SK-N-SH (cell line): ENCODE data around the gene RAB4B. TPM values are rescaled to one million over a fixed set of nuclear protein-coding genes. Genes with fewer than 3 reads are reported as not detected.

ENCODE experiments used
- CTCF ChIA-PET: fragments of 300-600, 350-600 bp; formaldehyde crosslinking; extraction: SDS; loops from one replicate; lab custom pipeline; 2021; lab: Yijun Ruan, JAX
- POLR2A ChIA-PET: fragments of 350-600 bp; sonication (Branson Sonifier 250); formaldehyde crosslinking; extraction: SDS; loops from one replicate; lab custom pipeline; 2020; ENCODE audit warnings: antibody characterized with exemption, inconsistent platforms; lab: Yijun Ruan, JAX
- DNase-seq: peaks from one replicate; pipeline ENCODE4 v3.0.0; 2012
- H2AFZ ChIP-seq: fragments of 200-600 bp; sonication (generic); 2 replicates; pipeline ENCODE4 v1.8.1; 2016; ENCODE audit warnings: antibody characterized with exemption, mild to moderate bottlenecking, low read depth
- H3F3A ChIP-seq: fragments of 200-600 bp; sonication (generic); replicated peaks from 2 replicates; pipeline ENCODE3; 2016; ENCODE audit warnings: antibody characterized with exemption, mild to moderate bottlenecking; ENCODE audit not compliant: insufficient read depth
- H3K27ac ChIP-seq, 2 experiments: fragments of 200-500 bp in 1 of 2; fragments of 200-600 bp in 1 of 2; sonication (Bioruptor generic) in 1 of 2; sonication (generic), shearing (Covaris generic) in 1 of 2; 2 replicates each; pipeline versions ENCODE4 v1.5.1 to v1.6.1; 2014 to 2016; ENCODE audit warnings: low read depth in 2 of 2, inconsistent platforms in 1 of 2, low read length in 1 of 2, mild to moderate bottlenecking in 1 of 2, mixed read lengths in 1 of 2
- H3K27me3 ChIP-seq: fragments of 200-600 bp; sonication (generic), shearing (Covaris generic); 2 replicates; pipeline ENCODE4 v1.6.1; 2016; ENCODE audit warnings: mixed run types; ENCODE audit not compliant: insufficient read depth
- H3K36me3 ChIP-seq, 2 experiments: fragments of 200-500 bp in 1 of 2; fragments of 200-600 bp in 1 of 2; sonication (Bioruptor generic) in 1 of 2; sonication (generic) in 1 of 2; replicated peaks in 1 of 2; 2 replicates each; pipeline versions ENCODE3 to v1.5.1; 2014 to 2016; ENCODE audit warnings: low read length in 1 of 2, mild to moderate bottlenecking in 1 of 2; ENCODE audit not compliant: insufficient read depth in 2 of 2, control insufficient read depth in 1 of 2
- H3K4me1 ChIP-seq, 2 experiments: fragments of 200-500 bp in 1 of 2; fragments of 200-600 bp in 1 of 2; sonication (Bioruptor generic) in 1 of 2; sonication (generic), shearing (Covaris generic) in 1 of 2; 2 replicates each; pipeline versions ENCODE4 v1.5.1 to v1.6.1; 2014 to 2016; ENCODE audit warnings: low read depth in 1 of 2, low read length in 1 of 2, mixed run types in 1 of 2; ENCODE audit not compliant: insufficient read depth in 2 of 2, control insufficient read depth in 1 of 2
- H3K4me2 ChIP-seq: fragments of 200-600 bp; sonication (generic), shearing (Covaris generic); 2 replicates; pipeline ENCODE4 v1.6.1; 2017; ENCODE audit warnings: mixed run types
- H3K4me3 ChIP-seq, 2 experiments: fragments of 200-500 bp in 1 of 2; fragments of 200-600 bp in 1 of 2; sonication (Bioruptor generic) in 1 of 2; sonication (generic), shearing (Covaris generic) in 1 of 2; 2 replicates each; pipeline versions ENCODE4 v1.5.1 to v1.8.1; 2014 to 2016; ENCODE audit warnings: low read depth in 2 of 2, inconsistent platforms in 1 of 2, low read length in 1 of 2, mild to moderate bottlenecking in 1 of 2, mixed read lengths in 1 of 2, moderate library complexity in 1 of 2
- H3K79me2 ChIP-seq: fragments of 200-600 bp; sonication (generic); 2 replicates; pipeline ENCODE4 v1.8.1; 2017; ENCODE audit warnings: mild to moderate bottlenecking; ENCODE audit not compliant: insufficient read depth
- H3K9ac ChIP-seq: fragments of 200-600 bp; sonication (generic); 2 replicates; pipeline ENCODE4 v1.6.1; 2017; ENCODE audit warnings: mixed run types
- H3K9me2 ChIP-seq: fragments of 200-600 bp; sonication (generic); 2 replicates; pipeline ENCODE4 v1.6.1; 2017; ENCODE audit warnings: mixed run types
- H3K9me3 ChIP-seq: fragments of 200-600 bp; sonication (generic); 2 replicates; pipeline ENCODE4 v1.6.1; 2017; ENCODE audit warnings: mixed run types, mild to moderate bottlenecking, moderate library complexity
- H4K20me1 ChIP-seq: fragments of 200-600 bp; sonication (generic); 2 replicates; pipeline ENCODE4 v1.6.1; 2017; ENCODE audit warnings: mild to moderate bottlenecking, mixed run types; ENCODE audit not compliant: insufficient read depth
- CHD2 ChIP-seq: fragments of 150-350 bp; IDR thresholded peaks from 2 replicates; pipeline ENCODE4 v1.6.1; 2018; ENCODE audit warnings: low read length; ENCODE audit not compliant: partially characterized antibody
- CTCF ChIP-seq: fragments of 200-600 bp; sonication (generic); IDR thresholded peaks from 2 replicates; pipeline ENCODE4 v1.6.1; 2017; ENCODE audit warnings: antibody characterized with exemption, mild to moderate bottlenecking, moderate library complexity
- ELF1 ChIP-seq: IDR thresholded peaks from 2 replicates; pipeline ENCODE4 v1.4.0; 2012
- GABPA ChIP-seq: IDR thresholded peaks from 2 replicates; pipeline ENCODE4 v1.4.0; 2012; ENCODE audit warnings: low read depth, mild to moderate bottlenecking
- IRF3 ChIP-seq: fragments of 150-350 bp; IDR thresholded peaks from 2 replicates; pipeline ENCODE4 v1.6.1; 2016; ENCODE audit warnings: mild to moderate bottlenecking, low read depth, low read length
- MAX ChIP-seq: IDR thresholded peaks from 2 replicates; pipeline ENCODE4 v1.4.0; 2012; ENCODE audit warnings: low read depth
- MXI1 ChIP-seq: IDR thresholded peaks from 2 replicates; pipeline ENCODE4 v1.6.1; 2012; ENCODE audit warnings: mild to moderate bottlenecking, low read depth, low read length, improper control_type of control experiment
- RXRA ChIP-seq: IDR thresholded peaks from 2 replicates; pipeline ENCODE4 v1.4.0; 2012; ENCODE audit warnings: low read depth, mild to moderate bottlenecking, borderline replicate concordance
- whole genome bisulfite sequencing: methylation state at CpG from one replicate; pipeline ENCODE4 v1.1.6; 2017; ENCODE audit warnings: low lambda C conversion rate; 5-methylcytosine and 5-hydroxymethylcytosine counted together
- polyA plus RNA-seq, 3 experiments: library from polyadenylated mRNA; depleted of rRNA; stranded (reverse); fragments of >200 nt; gene quantifications; 2 replicates each; pipeline ENCODE4 v1.2.3, GENCODE V29; 2012
- TF ChIP-seq, protein P1 (sequence below): fragments of 150-350 bp; IDR thresholded peaks from 2 replicates; pipeline ENCODE4 v1.6.1; 2017; ENCODE audit warnings: antibody characterized with exemption, low read length, low read depth, borderline replicate concordance
- TF ChIP-seq, protein P2 (sequence below): IDR thresholded peaks from 2 replicates; pipeline ENCODE4 v1.4.0; 2012; ENCODE audit warnings: low read depth, borderline replicate concordance

RAB4B gene
- polyA plus RNA-seq, 1 of the 3 experiments (the other 2 are of a cell fraction) = 53.2 TPM

- no peak for TF ChIP-seq RXRA
- TF ChIP-seq MXI1 = peak; percentile 96
- TF ChIP-seq CTCF = no peak
- TF ChIP-seq CHD2 = peak; percentile 93
- TF ChIP-seq, protein P1, sequence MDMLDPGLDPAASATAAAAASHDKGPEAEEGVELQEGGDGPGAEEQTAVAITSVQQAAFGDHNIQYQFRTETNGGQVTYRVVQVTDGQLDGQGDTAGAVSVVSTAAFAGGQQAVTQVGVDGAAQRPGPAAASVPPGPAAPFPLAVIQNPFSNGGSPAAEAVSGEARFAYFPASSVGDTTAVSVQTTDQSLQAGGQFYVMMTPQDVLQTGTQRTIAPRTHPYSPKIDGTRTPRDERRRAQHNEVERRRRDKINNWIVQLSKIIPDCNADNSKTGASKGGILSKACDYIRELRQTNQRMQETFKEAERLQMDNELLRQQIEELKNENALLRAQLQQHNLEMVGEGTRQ = no peak
- TF ChIP-seq, protein P2, sequence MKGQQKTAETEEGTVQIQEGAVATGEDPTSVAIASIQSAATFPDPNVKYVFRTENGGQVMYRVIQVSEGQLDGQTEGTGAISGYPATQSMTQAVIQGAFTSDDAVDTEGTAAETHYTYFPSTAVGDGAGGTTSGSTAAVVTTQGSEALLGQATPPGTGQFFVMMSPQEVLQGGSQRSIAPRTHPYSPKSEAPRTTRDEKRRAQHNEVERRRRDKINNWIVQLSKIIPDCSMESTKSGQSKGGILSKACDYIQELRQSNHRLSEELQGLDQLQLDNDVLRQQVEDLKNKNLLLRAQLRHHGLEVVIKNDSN = no peak
These were observed 27.0 kb upstream of the RAB4B start, which contains the start of gene SNRPA (continued) for GRCh38 chr19:40750874-40751537.

- H3K9me2 ChIP-seq = no peaks in the 10 kb centered on the region
- no peak for DNase-seq
- peaks cover 4 to 17% of the 10 kb centered on the region in 2 experiments for H3K36me3 ChIP-seq
- peak overlapping the region; percentile 82 for H3K4me2 ChIP-seq
- peaks cover 34% of the 10 kb centered on the region for H4K20me1 ChIP-seq
- no peak overlapping the region; a peak in 1 of 4 replicates for H3K27ac ChIP-seq
- H3K4me1 ChIP-seq = peaks cover 14 to 25% of the 10 kb centered on the region in 2 experiments; a peak in 2 of 4 replicates
- no peak overlapping the region for H2AFZ ChIP-seq
- TF ChIP-seq RXRA (no peak), MAX (no peak), ELF1 (no peak), MXI1 (no peak), IRF3 (no peak), GABPA (no peak)
- TF ChIP-seq, protein P2 = no peak
- no peaks in the 10 kb centered on the region for H3K27me3 ChIP-seq
- CTCF ChIA-PET = interaction anchor here (1.4 kb wide), 1 partner anchor 55 kb away, joined by 4 read pairs; no protein-coding TSS in a partner anchor
- no peaks in the 10 kb centered on the region for H3F3A ChIP-seq
- H3K9ac ChIP-seq = peak overlapping the region; percentile 88
- POLR2A ChIA-PET = no interaction called here
- H3K4me3 ChIP-seq = peak overlapping the region; percentile 74 to 75
- H3K9me3 ChIP-seq = no peaks in the 10 kb centered on the region
- H3K79me2 ChIP-seq = peaks cover 77% of the 10 kb centered on the region
- WGBS = 69% methylated on average over 12 of the region's 12 CpGs
These were observed 25.7 kb upstream of the RAB4B start for GRCh38 chr19:40752257-40752781.
